GM23248 (cell line): ENCODE results near the gene NAV2.

Source experiments
- EZH2 ChIP-seq: fragments of 200-600 bp; sonication (generic); IDR thresholded peaks from 2 replicates; pipeline ENCODE4 v1.6.1; 2018; ENCODE audit warnings: antibody characterized with exemption, mild to moderate bottlenecking; ENCODE audit not compliant: insufficient read depth, poor library complexity, severe bottlenecking
- EZH2phosphoT487 ChIP-seq: fragments of 200-600 bp; sonication (generic); IDR thresholded peaks from 2 replicates; pipeline ENCODE4 v1.6.1; 2018; ENCODE audit warnings: antibody characterized with exemption, moderate library complexity, mild to moderate bottlenecking, low read depth; ENCODE audit not compliant: insufficient read depth

- TF ChIP-seq EZH2 (no peak), EZH2phosphoT487 (no peak)
Observed at GRCh38 chr11:19714022-19714386, 1.4 kb downstream of the NAV2 start.
